ENCODE data around the gene ERMP1.
"Not testable (repeated sequence)": the region's sequence is repeated elsewhere in the genome, so short reads cannot be mapped to it uniquely, and the experiment has no call there.

Gene ERMP1

DNA sequence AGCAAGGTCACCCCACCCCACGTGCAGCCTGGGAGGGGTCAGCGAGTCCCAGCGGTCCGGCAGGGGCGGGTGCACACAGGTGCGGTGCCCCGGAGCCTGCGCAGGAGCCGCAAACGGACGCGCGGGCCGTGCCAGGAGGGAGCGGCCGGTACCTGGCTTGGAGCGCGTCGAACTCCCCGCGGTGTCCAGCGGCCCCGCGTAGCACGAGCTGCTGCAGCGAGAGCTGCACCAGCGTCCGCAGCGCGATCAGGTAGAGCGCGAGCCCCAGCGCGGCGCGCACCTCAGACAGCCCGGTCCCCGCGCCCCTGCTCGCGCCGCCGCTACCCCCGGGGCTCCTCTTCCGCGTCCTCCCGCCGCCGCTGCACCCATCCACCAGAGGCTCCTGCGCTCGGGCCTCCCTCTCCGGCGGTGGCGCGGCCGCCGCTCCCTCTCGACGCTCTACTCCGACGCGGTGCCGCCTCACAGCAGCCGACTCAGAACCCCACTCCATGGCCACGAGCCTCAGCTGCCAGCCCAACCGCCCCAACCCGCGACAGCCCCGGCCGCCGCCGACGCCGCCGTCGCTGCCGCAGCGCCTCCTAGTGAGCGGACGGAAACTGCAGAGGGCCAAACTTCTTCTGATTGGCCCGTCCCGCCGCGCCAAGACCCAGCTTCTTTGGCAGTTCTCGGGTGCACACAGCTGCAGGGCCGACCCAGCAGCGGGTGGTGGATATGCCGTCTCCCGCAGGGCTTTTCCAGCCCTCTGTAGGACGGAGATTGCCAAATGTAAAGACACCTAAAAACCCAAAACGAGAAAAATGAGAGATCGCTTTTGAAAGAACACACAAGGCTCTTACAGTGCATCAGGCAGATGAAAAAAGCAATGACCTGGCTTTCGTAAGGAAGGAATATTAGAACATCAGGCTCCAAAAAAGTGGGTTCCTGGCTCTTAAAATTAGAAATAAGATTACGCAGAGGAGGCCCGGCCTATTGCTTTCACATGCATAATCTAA, at the start of gene ERMP1:
TSS of gene ERMP1 (minus strand) at position 580 of the 992 bp plus-strand sequence. CDS start at position 490, 90 bp downstream.
- TF ChIP-seq, protein P1, sequence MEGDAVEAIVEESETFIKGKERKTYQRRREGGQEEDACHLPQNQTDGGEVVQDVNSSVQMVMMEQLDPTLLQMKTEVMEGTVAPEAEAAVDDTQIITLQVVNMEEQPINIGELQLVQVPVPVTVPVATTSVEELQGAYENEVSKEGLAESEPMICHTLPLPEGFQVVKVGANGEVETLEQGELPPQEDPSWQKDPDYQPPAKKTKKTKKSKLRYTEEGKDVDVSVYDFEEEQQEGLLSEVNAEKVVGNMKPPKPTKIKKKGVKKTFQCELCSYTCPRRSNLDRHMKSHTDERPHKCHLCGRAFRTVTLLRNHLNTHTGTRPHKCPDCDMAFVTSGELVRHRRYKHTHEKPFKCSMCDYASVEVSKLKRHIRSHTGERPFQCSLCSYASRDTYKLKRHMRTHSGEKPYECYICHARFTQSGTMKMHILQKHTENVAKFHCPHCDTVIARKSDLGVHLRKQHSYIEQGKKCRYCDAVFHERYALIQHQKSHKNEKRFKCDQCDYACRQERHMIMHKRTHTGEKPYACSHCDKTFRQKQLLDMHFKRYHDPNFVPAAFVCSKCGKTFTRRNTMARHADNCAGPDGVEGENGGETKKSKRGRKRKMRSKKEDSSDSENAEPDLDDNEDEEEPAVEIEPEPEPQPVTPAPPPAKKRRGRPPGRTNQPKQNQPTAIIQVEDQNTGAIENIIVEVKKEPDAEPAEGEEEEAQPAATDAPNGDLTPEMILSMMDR (IDR thresholded peaks at IDR 0.05; ENCODE audit: low read depth, low read length) = peak; percentile 64
- peak within 1 kb of the TSS; percentile 66 to 83 for H3K4me3 ChIP-seq (replicated peaks in 1 of 2; ENCODE audit: low read depth in 2 of 2, low read length in 2 of 2)
- DNase-seq (ENCODE audit: low read depth in 2 of 2) = peak; percentile 85 to 88

DNA sequence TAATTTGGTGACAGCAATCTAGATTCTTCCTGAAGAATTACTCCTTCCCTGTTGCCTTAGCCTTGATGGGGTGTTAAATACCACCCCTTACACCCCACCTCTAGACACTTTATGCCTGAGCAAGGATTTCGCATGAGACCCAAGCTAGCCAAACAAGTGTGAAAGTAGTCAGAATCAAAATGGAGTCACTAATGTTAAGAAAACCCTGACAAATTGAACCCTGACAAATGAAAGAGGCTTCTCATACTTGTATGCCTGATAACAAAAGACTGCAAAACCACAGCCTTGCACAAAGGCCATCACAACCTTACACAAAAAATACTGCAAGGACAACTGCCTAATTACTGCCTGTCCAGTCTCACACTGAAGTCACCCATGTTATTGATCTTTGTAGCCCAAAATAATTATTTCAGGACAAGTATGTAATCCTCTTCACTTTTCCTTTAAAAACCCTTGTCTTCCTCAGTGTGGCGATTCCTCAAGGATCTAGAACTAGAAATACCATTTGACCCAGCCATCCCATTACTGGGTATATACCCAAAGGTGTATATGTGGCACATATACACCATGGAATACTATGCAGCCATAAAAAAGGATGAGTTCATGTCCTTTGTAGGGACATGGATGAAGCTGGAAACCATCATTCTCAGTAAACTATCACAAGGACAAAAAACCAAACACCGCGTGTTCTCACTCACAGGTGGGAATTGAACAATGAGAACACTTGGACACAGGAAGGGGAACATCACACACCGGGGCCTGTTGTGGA, 49.5 kb upstream of the ERMP1 start:
- not testable (repeated sequence) for DNase-seq (ENCODE audit: low read depth in 2 of 2); H3K4me3 ChIP-seq (replicated peaks in 1 of 2; ENCODE audit: low read depth in 2 of 2, low read length in 2 of 2)

GRCh38 chr9:5879419-5880181, 46.7 kb upstream of the ERMP1 start:
- TF ChIP-seq, protein P1 (IDR thresholded peaks at IDR 0.05; ENCODE audit: low read depth, low read length) = no peak
- peak; percentile 56 to 77 for DNase-seq (ENCODE audit: low read depth in 2 of 2)
- H3K4me3 ChIP-seq (replicated peaks in 1 of 2; ENCODE audit: low read depth in 2 of 2, low read length in 2 of 2) = no peak overlapping the region

GRCh38 chr9:5876711-5877110, 43.8 kb upstream of the ERMP1 start:
- no peak for DNase-seq (ENCODE audit: low read depth in 2 of 2)
- no peak overlapping the region for H3K4me3 ChIP-seq (replicated peaks in 1 of 2; ENCODE audit: low read depth in 2 of 2, low read length in 2 of 2)
- TF ChIP-seq, protein P1 (IDR thresholded peaks at IDR 0.05; ENCODE audit: low read depth, low read length) = no peak

- H3K4me3 ChIP-seq (replicated peaks in 1 of 2; ENCODE audit: low read depth in 2 of 2, low read length in 2 of 2) = no peak overlapping the region
- no peak for DNase-seq (ENCODE audit: low read depth in 2 of 2)
- TF ChIP-seq, protein P1 (IDR thresholded peaks at IDR 0.05; ENCODE audit: low read depth, low read length) = no peak
Observed at GRCh38 chr9:5876026-5876425, 43.1 kb upstream of the ERMP1 start.

DNA sequence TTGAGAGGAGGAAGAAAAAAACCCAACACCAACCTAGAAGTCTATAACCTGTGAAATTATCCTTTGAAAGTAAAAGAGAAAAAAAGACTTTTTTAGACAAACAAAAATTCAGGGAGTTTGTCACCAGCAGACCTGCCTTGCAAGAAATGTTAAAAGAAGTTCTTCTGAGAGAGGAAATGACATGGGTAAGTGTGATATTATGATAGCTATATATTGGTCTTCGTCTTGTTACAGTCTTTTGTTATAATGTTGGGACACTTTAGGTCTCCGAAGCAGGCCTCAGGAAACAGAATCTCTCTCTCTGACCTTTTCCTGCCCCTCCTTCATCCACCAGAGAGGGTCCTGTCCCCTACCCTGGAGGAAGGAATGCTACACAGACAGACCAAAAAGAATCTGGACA, 41.1 kb upstream of the ERMP1 start:
- DNase-seq (ENCODE audit: low read depth in 2 of 2) = no peak
- TF ChIP-seq, protein P1 (IDR thresholded peaks at IDR 0.05; ENCODE audit: low read depth, low read length) = no peak
- H3K4me3 ChIP-seq (replicated peaks in 1 of 2; ENCODE audit: low read depth in 2 of 2, low read length in 2 of 2) = no peak overlapping the region
